ENCODE measurements around the gene TCAP.

The TCAP gene

GRCh38 chr17:39629494-39629880, 35.7 kb upstream of the TCAP start:
- DNase-seq = no peak

GRCh38 chr17:39629898-39630297, 35.3 kb upstream of the TCAP start:
- DNase-seq = no peak

GRCh38 chr17:39631403-39631802, 33.7 kb upstream of the TCAP start:
- no peak for DNase-seq

GRCh38 chr17:39632153-39632941, 32.8 kb upstream of the TCAP start:
- no peak for DNase-seq

GRCh38 chr17:39633570-39634183, 31.5 kb upstream of the TCAP start:
- no peak for DNase-seq

- no peak for DNase-seq
Observed at GRCh38 chr17:39634384-39634871, 30.7 kb upstream of the TCAP start.

GRCh38 chr17:39635614-39636176, 29.5 kb upstream of the TCAP start:
- DNase-seq = no peak

- DNase-seq = no peak
Observed at GRCh38 chr17:39636587-39636926, 28.6 kb upstream of the TCAP start.

- peak in 1 of 2 experiments; percentile 61 for DNase-seq
Observed at GRCh38 chr17:39636927-39637736, 28.0 kb upstream of the TCAP start, which contains the start of gene STARD3. STARD3 (plus strand) TSS chr17:39637144; CDS start chr17:39653532, 16,388 bp downstream.

- DNase-seq = no peak
Observed at GRCh38 chr17:39638317-39638716, 26.8 kb upstream of the TCAP start.

GRCh38 chr17:39639043-39639442, 26.1 kb upstream of the TCAP start:
- DNase-seq = no peak

- no peak for DNase-seq
Observed at GRCh38 chr17:39639566-39640458, 25.3 kb upstream of the TCAP start.

- no peak for DNase-seq
Observed at GRCh38 chr17:39640591-39641031, 24.5 kb upstream of the TCAP start.

GRCh38 chr17:39641097-39641496, 24.1 kb upstream of the TCAP start:
- DNase-seq = no peak

GRCh38 chr17:39641883-39642282, 23.3 kb upstream of the TCAP start:
- no peak for DNase-seq

GRCh38 chr17:39642291-39643074, 22.7 kb upstream of the TCAP start:
- no peak for DNase-seq

- DNase-seq = no peak
Observed at GRCh38 chr17:39643271-39643670, 21.9 kb upstream of the TCAP start.

- no peak for DNase-seq
Observed at GRCh38 chr17:39647256-39647655, 17.9 kb upstream of the TCAP start.

GRCh38 chr17:39648616-39649366, 16.4 kb upstream of the TCAP start:
- DNase-seq = no peak

GRCh38 chr17:39650121-39650579, 15.0 kb upstream of the TCAP start:
- no peak for DNase-seq
